GM12891 (cell line): ENCODE data around the gene CSNK1G3.
"Not testable (repeated sequence)": the region's sequence is repeated elsewhere in the genome, so short reads cannot be mapped to it uniquely, and the experiment has no call there.

ENCODE experiments used
- DNase-seq: peaks from one replicate; pipeline ENCODE4 v3.0.0; 2011; ENCODE audit warnings: low spot score; ENCODE audit not compliant: insufficient read length
- FAIRE-seq: peaks from 2 replicates; lab custom pipeline; 2011; peaks lifted over from hg19 to GRCh38; lab: Jason Lieb, UNC
- PAX5 ChIP-seq: IDR thresholded peaks from 2 replicates; pipeline ENCODE4 v1.6.1; 2011; ENCODE audit warnings: low read length, moderate library complexity, mild to moderate bottlenecking; ENCODE audit not compliant: insufficient read depth, severe bottlenecking
- POLR2A ChIP-seq: IDR thresholded peaks from 2 replicates; pipeline ENCODE4 v1.6.1; 2011; ENCODE audit warnings: low read depth, low read length, control low read depth
- POLR2AphosphoS5 ChIP-seq: IDR thresholded peaks from 2 replicates; pipeline ENCODE4 v1.6.1; 2011; ENCODE audit warnings: low read depth, low read length, control low read depth
- POU2F2 ChIP-seq: IDR thresholded peaks from 2 replicates; pipeline ENCODE4 v1.6.1; 2011; ENCODE audit warnings: low read depth, mild to moderate bottlenecking, control low read depth, low read length, moderate library complexity
- SPI1 ChIP-seq: IDR thresholded peaks from 2 replicates; pipeline ENCODE4 v1.6.1; 2011; ENCODE audit warnings: low read depth, low read length, control low read depth
- TAF1 ChIP-seq: IDR thresholded peaks from 2 replicates; pipeline ENCODE4 v1.6.1; 2011; ENCODE audit warnings: low read depth, low read length, control low read depth

The CSNK1G3 gene

DNA sequence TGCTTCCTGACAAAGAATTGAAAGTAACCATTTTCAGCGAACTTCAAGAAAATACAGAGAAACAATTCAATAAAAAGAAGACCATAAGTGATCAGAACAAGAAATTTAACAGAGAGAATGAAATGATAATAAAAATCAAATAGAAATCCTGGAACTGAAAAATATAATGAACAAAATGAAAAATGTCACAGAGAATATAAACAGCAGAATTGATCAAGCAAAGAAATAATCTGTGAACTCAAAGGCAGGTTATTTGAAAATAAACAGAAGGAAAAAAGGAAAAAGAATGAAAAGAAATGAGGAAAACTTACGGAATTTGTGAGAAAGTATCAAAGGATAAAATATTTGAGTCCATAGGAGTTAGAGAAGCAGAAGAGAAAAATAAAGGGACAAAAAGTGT lies 114.1 kb downstream of the CSNK1G3 start:
- TF ChIP-seq POLR2AphosphoS5 (no peak), PAX5 (no peak), SPI1 (no peak), TAF1 (no peak), POU2F2 (no peak), POLR2A (no peak)
- DNase-seq (no peak), FAIRE-seq (no peak)

DNA sequence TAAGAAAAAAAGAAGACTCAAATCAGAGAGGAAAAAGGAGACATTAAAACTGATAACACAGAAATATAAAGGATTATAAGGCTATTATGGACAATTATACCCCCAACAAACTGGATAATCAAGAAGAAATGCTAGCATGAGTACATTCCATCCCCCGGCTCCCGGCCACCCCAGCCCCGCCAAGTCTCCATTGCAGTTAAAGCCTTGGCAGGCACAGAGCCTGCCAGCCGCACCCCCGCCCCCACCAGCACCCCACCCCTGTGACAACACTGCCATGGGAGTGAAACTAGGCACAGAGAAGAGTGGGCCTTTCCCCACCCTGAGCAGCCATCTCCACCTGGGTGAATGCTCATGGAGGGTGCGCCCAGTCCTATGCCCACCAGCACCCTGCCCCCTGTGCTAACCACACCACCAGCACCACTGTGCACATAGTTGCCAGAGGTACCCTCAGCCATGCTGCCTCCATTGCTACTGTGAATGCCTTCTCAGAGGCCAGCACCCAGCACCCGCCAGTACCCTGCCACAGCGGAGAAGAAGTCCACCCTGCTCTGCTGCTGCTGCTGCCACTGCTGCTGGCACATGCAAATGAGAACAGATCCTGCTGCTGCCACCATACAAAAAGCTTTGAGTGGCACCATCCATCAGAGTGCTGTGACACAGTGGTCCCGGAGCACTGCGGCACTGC lies 117.0 kb downstream of the CSNK1G3 start:
- DNase-seq = no peak
- TF ChIP-seq POLR2AphosphoS5 (no peak), POU2F2 (no peak), SPI1 (no peak)
- no peak for FAIRE-seq

DNA sequence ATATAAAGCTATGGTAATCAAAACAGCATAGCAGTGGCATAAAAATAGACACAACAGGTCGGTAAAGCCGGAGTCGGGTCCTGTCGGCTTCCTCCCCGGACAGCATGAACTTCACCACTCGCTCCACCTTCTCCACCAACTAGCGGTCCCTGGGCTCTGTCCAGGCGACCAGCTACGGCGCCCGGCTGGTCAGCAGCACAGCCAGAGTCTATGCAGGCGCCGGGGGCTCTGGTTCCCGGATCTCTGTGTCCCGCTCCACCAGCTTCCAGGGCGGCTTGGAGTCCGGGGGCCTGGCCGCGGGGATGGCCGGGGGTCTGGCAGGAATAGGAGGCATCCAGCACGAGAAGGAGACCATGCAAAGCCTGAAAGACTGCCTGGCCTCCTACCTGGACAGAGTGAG lies 124.0 kb downstream of the CSNK1G3 start:
- TF ChIP-seq POLR2A = no peak
- no peak for TF ChIP-seq SPI1
- TF ChIP-seq POLR2AphosphoS5 = no peak
- no peak for TF ChIP-seq PAX5
- no peak for TF ChIP-seq TAF1
- TF ChIP-seq POU2F2 = no peak
- FAIRE-seq (no peak), DNase-seq (no peak)

DNA sequence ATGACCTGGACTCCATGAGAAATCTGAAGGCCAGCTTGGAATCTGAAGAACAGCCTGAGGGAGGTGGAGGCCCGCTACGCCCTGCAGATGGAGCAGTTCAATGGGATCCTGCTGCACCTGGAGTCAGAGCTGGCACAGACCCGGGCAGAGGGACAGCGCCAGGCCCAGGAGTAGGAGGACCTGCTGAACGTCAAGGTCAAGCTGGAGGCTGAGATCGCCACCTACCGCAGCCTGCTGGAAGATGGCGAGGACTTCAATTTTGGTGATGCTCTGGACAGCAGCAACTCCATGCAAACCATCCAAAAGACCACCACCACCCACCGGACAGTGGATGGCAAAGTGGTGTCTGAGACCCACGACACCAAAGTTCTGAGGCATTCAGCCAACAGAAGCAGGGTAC lies 125.1 kb downstream of the CSNK1G3 start:
- not testable (repeated sequence) for DNase-seq, FAIRE-seq

DNA sequence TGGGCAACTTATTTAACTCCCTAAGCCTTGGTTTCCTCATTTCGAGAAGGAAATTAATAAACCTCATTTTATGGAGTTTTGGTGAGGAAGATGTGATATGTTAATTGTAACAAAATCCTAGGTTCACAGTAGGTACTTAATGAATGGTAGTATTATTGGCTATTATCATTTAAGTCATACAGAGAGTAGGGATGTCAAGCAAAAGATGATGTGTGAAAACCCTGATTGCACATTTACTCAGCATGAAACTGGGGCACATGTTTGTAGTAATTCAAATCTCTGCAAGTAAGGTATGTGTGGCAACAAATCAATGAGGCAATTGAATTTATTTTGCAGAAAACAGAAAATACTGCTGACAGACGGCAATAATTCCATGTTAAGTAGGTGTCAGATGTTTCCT lies 127.3 kb downstream of the CSNK1G3 start:
- DNase-seq (no peak), FAIRE-seq (no peak)
- no peak for TF ChIP-seq PAX5
- no peak for TF ChIP-seq TAF1
- no peak for TF ChIP-seq POLR2A
- TF ChIP-seq POU2F2 = no peak
- TF ChIP-seq POLR2AphosphoS5 = no peak
- no peak for TF ChIP-seq SPI1

DNA sequence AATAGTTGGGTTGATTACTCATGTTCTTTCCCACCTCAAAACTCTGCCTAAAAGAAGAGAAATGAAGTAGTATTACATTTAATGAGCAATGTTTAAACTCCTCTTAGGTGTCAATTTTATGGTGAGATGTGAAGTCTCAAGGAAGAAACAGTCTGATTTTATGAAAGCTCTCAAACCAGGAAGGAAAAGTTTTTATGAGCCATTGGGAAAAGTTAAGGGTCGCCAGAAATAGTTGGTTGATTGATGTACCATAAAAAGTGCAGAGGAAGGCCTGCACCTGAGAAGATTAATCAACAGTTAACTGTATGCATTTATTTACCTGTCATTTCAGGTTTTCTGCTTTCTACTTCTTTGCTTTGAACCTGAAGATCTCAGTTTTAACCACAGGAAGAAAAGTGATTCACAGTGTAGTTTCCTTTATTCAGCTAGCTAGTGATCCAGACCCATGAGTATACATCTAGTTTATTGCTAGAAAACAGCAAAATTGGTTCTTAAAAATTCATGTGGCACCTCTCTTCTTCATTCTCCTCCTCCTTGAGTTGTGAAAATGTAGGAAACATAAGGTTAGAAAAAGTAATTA lies 133.1 kb downstream of the CSNK1G3 start:
- TF ChIP-seq POLR2A = no peak
- FAIRE-seq = no peak
- no peak for DNase-seq

DNA sequence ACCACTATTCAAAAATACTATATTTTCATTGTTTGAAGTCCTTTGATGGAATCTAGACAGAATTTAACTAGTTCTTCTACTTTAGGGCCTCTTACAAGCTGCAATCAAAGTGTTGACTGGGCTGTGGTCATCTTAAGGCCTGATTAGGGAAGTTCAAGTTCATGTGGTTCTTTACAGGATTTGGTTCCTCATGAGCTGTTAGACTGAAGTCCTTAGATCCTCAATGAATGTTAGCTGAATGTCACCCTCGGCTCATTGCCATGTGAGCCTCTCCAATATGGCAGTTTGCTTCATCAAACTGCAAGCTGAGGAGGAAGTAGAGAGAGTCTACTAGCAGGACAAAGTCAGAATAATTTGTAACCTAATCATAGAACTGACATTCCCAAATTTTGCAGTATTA lies 135.1 kb downstream of the CSNK1G3 start:
- FAIRE-seq (no peak), DNase-seq (no peak)
- TF ChIP-seq PAX5 (no peak), POLR2AphosphoS5 (no peak), POLR2A (no peak), POU2F2 (no peak), SPI1 (no peak), TAF1 (no peak)

DNA sequence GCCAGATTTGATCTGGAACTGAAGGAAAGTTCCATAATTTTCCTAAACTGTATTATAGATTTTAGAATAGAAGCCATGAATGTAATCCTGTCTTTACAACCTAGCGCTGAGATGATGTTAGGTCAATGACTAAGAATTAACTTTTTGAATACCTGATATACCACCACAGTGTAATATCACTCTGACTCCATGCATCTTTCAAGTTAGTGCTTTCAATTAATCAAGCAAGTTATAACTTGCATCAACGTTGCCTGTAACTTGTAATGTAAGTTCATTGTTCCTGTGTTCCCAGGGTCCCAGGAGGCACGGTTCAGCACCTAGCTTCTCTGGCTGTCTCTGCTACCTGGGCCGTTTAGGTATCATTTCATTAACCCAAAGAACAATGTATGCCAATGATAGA lies 139.3 kb downstream of the CSNK1G3 start:
- FAIRE-seq (no peak), DNase-seq (no peak)
- no peak for TF ChIP-seq POLR2AphosphoS5
- TF ChIP-seq SPI1 = no peak
- no peak for TF ChIP-seq PAX5
- TF ChIP-seq POU2F2 = no peak
- TF ChIP-seq POLR2A = no peak
- no peak for TF ChIP-seq TAF1

DNA sequence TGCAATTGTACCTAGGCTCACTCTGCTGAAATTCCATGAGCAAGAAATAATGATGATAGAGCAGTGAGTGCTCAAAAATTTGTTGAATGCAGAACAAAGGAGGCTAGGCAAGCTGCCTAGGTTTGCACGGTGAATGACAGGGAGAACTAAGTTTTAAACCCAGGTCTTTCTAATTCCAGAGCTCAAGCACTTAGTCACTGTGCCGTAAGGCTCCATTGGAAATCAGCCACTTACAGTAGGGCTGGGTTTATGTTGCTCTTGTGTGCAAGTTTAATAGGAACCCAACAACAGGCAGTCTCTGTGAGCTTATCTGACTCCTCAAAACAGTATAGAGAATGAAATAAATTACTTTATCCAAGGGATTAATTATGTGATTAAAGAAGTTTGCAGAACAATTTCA lies 147.0 kb downstream of the CSNK1G3 start:
- no peak for TF ChIP-seq POLR2A
- no peak for TF ChIP-seq SPI1
- TF ChIP-seq POU2F2 = no peak
- TF ChIP-seq POLR2AphosphoS5 = no peak
- no peak for TF ChIP-seq PAX5
- TF ChIP-seq TAF1 = no peak
- DNase-seq = no peak
- FAIRE-seq = no peak

DNA sequence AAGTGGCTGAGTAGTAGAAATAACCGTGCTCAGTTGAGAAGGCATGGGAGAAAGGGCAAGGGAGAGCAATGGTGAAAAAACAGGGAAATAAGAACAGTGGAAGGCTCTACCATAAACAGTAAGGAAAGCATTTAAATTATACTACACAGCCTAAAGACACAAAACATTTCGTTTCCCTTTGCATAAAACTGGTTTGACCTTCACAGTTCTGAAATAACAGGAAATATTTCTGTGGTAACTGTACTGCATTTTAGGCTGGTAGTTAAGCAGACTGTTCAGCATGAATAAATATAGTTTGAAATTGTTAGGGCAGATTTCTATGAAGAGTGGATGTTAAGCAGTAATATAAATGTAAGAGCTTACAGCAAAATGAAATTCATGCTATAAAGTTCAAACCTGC lies 147.5 kb downstream of the CSNK1G3 start:
- DNase-seq (no peak), FAIRE-seq (no peak)
- TF ChIP-seq POLR2A = no peak
- no peak for TF ChIP-seq POU2F2
- no peak for TF ChIP-seq POLR2AphosphoS5
- TF ChIP-seq SPI1 = no peak
- TF ChIP-seq PAX5 = no peak
- no peak for TF ChIP-seq TAF1

DNA sequence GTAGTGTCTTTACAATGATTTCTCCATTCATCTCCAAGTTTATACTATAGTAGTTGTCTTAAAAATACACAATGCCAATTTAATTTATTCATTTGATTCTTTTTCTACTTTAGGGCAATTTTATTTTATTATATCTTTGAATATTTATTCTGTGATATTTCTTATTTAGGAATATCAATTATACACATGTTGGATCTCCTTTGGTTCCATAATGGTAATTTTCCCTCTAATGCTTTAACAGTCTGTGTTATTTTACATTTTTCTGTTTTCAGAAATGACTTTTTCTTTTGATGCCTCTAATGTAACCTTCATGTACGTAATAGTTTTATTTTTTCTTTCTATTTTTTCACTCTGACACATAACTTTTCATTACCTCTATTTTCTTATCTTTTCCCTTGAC lies 153.0 kb downstream of the CSNK1G3 start:
- DNase-seq = no peak
- TF ChIP-seq SPI1 (no peak), TAF1 (no peak), POLR2A (no peak), POLR2AphosphoS5 (no peak), POU2F2 (no peak), PAX5 (no peak)
- no peak for FAIRE-seq
